Activated CD8-positive, alpha-beta memory T cell treated with anti-CD3 and anti-CD28 coated beads, Interleukin-2, amount 50 U/mL, for 1 hour (primary cell): ENCODE measurements around the gene SKA1.
"Not testable (repeated sequence)": the region's sequence is repeated elsewhere in the genome, so short reads cannot be mapped to it uniquely, and the experiment has no call there.

Experiments
- DNase-seq: peaks from one replicate; pipeline ENCODE4 v3.0.0-alpha.2; 2020; ENCODE audit errors: extremely low read depth

SKA1 gene

GRCh38 chr18:50429207-50429948 lies 54.5 kb downstream of the SKA1 start:
- DNase-seq, result no peak

GRCh38 chr18:50432915-50433314 lies 58.1 kb downstream of the SKA1 start:
- DNase-seq, result no peak

- DNase-seq, result not testable (repeated sequence)
Measured at GRCh38 chr18:50436742-50437141, 61.9 kb downstream of the SKA1 start.

GRCh38 chr18:50439460-50440015 lies 64.7 kb downstream of the SKA1 start:
- no peak for DNase-seq

GRCh38 chr18:50441016-50441415 lies 66.2 kb downstream of the SKA1 start:
- DNase-seq, result no peak

GRCh38 chr18:50441501-50441900 lies 66.7 kb downstream of the SKA1 start:
- DNase-seq, result no peak
